Mesendoderm (in vitro differentiated cells): ENCODE measurements around the gene INVS.

ENCODE experiments used
- DNase-seq: peaks from one replicate; pipeline ENCODE4 v3.0.0; 2013
- H2AK5ac ChIP-seq: 2 replicates; pipeline ENCODE4 v1.6.1; 2013; ENCODE audit warnings: low read length, inconsistent platforms
- H2BK120ac ChIP-seq: 2 replicates; pipeline ENCODE4 v1.6.1; 2013; ENCODE audit warnings: low read depth, mild to moderate bottlenecking, low read length, moderate library complexity, mixed read lengths
- H2BK15ac ChIP-seq: replicated peaks from 2 replicates; pipeline ENCODE4 v1.6.1; 2013; ENCODE audit warnings: low read depth, mild to moderate bottlenecking, moderate library complexity
- H2BK5ac ChIP-seq: 2 replicates; pipeline ENCODE4 v1.6.1; 2013; ENCODE audit warnings: low read length, inconsistent platforms
- H3K18ac ChIP-seq: 2 replicates; pipeline ENCODE4 v1.6.1; 2013; ENCODE audit warnings: mild to moderate bottlenecking, low read length, mixed read lengths
- H3K23ac ChIP-seq: one replicate; pipeline ENCODE4 v1.6.1; 2013; ENCODE audit warnings: low read length
- H3K27ac ChIP-seq: 2 replicates; pipeline ENCODE4 v1.5.1; 2013; ENCODE audit warnings: low read depth, mild to moderate bottlenecking, inconsistent platforms, low read length, moderate library complexity
- H3K27me3 ChIP-seq: 2 replicates; pipeline ENCODE4 v1.6.1; 2013; ENCODE audit warnings: low read length, control low read depth, mild to moderate bottlenecking, inconsistent platforms; ENCODE audit not compliant: insufficient read depth, poor library complexity
- H3K36me3 ChIP-seq: 2 replicates; pipeline ENCODE4 v1.6.1; 2013; ENCODE audit warnings: low read length, inconsistent platforms; ENCODE audit not compliant: control insufficient read depth, insufficient read depth
- H3K4ac ChIP-seq: one replicate; pipeline ENCODE4 v1.6.1; 2013; ENCODE audit warnings: low read depth, mild to moderate bottlenecking, low read length, moderate library complexity
- H3K4me1 ChIP-seq: 2 replicates; pipeline ENCODE4 v1.6.1; 2013; ENCODE audit warnings: low read depth, low read length, inconsistent platforms; ENCODE audit not compliant: control insufficient read depth
- H3K4me2 ChIP-seq: 2 replicates; pipeline ENCODE4 v1.6.1; 2013; ENCODE audit warnings: low read length
- H3K4me3 ChIP-seq: 2 replicates; pipeline ENCODE4 v1.5.1; 2013; ENCODE audit warnings: mild to moderate bottlenecking, low read length
- H3K56ac ChIP-seq: one replicate; pipeline ENCODE4 v1.6.1; 2013; ENCODE audit warnings: low read length
- H3K79me1 ChIP-seq: 2 replicates; pipeline ENCODE4 v1.6.1; 2013; ENCODE audit warnings: low read length, inconsistent platforms
- H3K79me2 ChIP-seq: 2 replicates; pipeline ENCODE4 v1.6.1; 2013; ENCODE audit warnings: mild to moderate bottlenecking, low read length; ENCODE audit not compliant: control insufficient read depth, insufficient read depth
- H3K9ac ChIP-seq: 2 replicates; pipeline ENCODE4 v1.6.1; 2013; ENCODE audit warnings: low read length, inconsistent platforms
- H4K5ac ChIP-seq: one replicate; pipeline ENCODE4 v1.6.1; 2013; ENCODE audit warnings: low read length
- H4K8ac ChIP-seq: one replicate; pipeline ENCODE4 v1.6.1; 2013; ENCODE audit warnings: low read depth, mild to moderate bottlenecking, control low read depth, low read length, moderate library complexity
- WGBS: extraction: QIAGEN DNeasy Blood & Tissue Kit; methylation state at CpG from one replicate; pipeline ENCODE4 v1.1.7; 2013; ENCODE audit warnings: low lambda C conversion rate, missing lambda C conversion rate; ENCODE audit not compliant: insufficient coverage; ENCODE audit errors: extremely low coverage; 5-methylcytosine and 5-hydroxymethylcytosine counted together

INVS gene

GRCh38 chr9:100193078-100193477, 94.0 kb downstream of the INVS start:
- no peak overlapping the region for H4K8ac ChIP-seq
- H2BK15ac ChIP-seq = no peak overlapping the region
- no peak overlapping the region for H3K4ac ChIP-seq
- H2BK5ac ChIP-seq = no peak overlapping the region
- no peak overlapping the region for H2AK5ac ChIP-seq
- no peak overlapping the region for H3K4me3 ChIP-seq
- no peaks in the 10 kb centered on the region for H3K36me3 ChIP-seq
- H3K4me2 ChIP-seq = no peak overlapping the region
- no peak overlapping the region for H4K5ac ChIP-seq
- no peak overlapping the region for H3K23ac ChIP-seq
- no peak overlapping the region for H3K9ac ChIP-seq
- H2BK120ac ChIP-seq = no peak overlapping the region
- no peak overlapping the region for H3K56ac ChIP-seq
- no peak overlapping the region for H3K18ac ChIP-seq
- H3K79me2 ChIP-seq = no peaks in the 10 kb centered on the region
- no CpG with 5 or more reads among the region's 3 CpGs for WGBS
- no peaks in the 10 kb centered on the region for H3K79me1 ChIP-seq
- H3K27ac ChIP-seq = no peak overlapping the region
- no peak for DNase-seq
- no peaks in the 10 kb centered on the region for H3K27me3 ChIP-seq
- H3K4me1 ChIP-seq = peaks cover 1% of the 10 kb centered on the region

GRCh38 chr9:100196215-100196614, 97.2 kb downstream of the INVS start:
- Histone ChIP-seq H3K4ac (no peak overlapping the region), H3K18ac (no peak overlapping the region), H2BK120ac (no peak overlapping the region), H2BK15ac (no peak overlapping the region), H3K4me1 (peaks cover 1% of the 10 kb centered on the region), H3K9ac (no peak overlapping the region), H3K79me2 (no peaks in the 10 kb centered on the region), H3K79me1 (no peaks in the 10 kb centered on the region), H3K36me3 (no peaks in the 10 kb centered on the region), H3K23ac (no peak overlapping the region), H4K8ac (no peak overlapping the region), H2AK5ac (no peak overlapping the region), H4K5ac (no peak overlapping the region), H3K4me2 (no peak overlapping the region), H3K4me3 (no peak overlapping the region), H2BK5ac (no peak overlapping the region), H3K56ac (no peak overlapping the region), H3K27me3 (no peaks in the 10 kb centered on the region), H3K27ac (no peak overlapping the region)
- peak; percentile 93 for DNase-seq
- WGBS = no CpG with 5 or more reads among the region's 3 CpGs

- Histone ChIP-seq H4K8ac (no peak overlapping the region), H4K5ac (no peak overlapping the region), H2BK5ac (no peak overlapping the region), H2AK5ac (no peak overlapping the region), H3K4me3 (no peak overlapping the region), H3K18ac (no peak overlapping the region), H3K79me2 (no peaks in the 10 kb centered on the region), H3K27ac (no peak overlapping the region), H3K56ac (no peak overlapping the region), H3K79me1 (no peaks in the 10 kb centered on the region), H3K9ac (no peak overlapping the region), H2BK15ac (no peak overlapping the region), H2BK120ac (no peak overlapping the region), H3K27me3 (no peaks in the 10 kb centered on the region), H3K4me1 (peaks cover 1% of the 10 kb centered on the region), H3K23ac (no peak overlapping the region), H3K36me3 (no peaks in the 10 kb centered on the region), H3K4me2 (no peak overlapping the region), H3K4ac (peak overlapping the region; percentile 36)
- peak; percentile 86 for DNase-seq
- WGBS = no CpG with 5 or more reads among the region's 1 CpG
Measured at GRCh38 chr9:100196828-100197227, 97.8 kb downstream of the INVS start.

GRCh38 chr9:100197553-100197952, 98.5 kb downstream of the INVS start:
- no peak overlapping the region for H3K56ac ChIP-seq
- no peak overlapping the region for H4K8ac ChIP-seq
- peak; percentile 60 for DNase-seq
- no peak overlapping the region for H2BK5ac ChIP-seq
- no peak overlapping the region for H3K9ac ChIP-seq
- H2BK15ac ChIP-seq = no peak overlapping the region
- H4K5ac ChIP-seq = no peak overlapping the region
- H2AK5ac ChIP-seq = no peak overlapping the region
- no peak overlapping the region for H3K23ac ChIP-seq
- no peak overlapping the region for H3K4ac ChIP-seq
- no peaks in the 10 kb centered on the region for H3K36me3 ChIP-seq
- H3K79me1 ChIP-seq = no peaks in the 10 kb centered on the region
- H2BK120ac ChIP-seq = no peak overlapping the region
- H3K79me2 ChIP-seq = no peaks in the 10 kb centered on the region
- no peaks in the 10 kb centered on the region for H3K27me3 ChIP-seq
- H3K4me1 ChIP-seq = peaks cover 1% of the 10 kb centered on the region
- no peak overlapping the region for H3K4me2 ChIP-seq
- no peak overlapping the region for H3K18ac ChIP-seq
- H3K27ac ChIP-seq = no peak overlapping the region
- H3K4me3 ChIP-seq = no peak overlapping the region

- H3K79me1 ChIP-seq = no peaks in the 10 kb centered on the region
- no peak overlapping the region for H3K4me3 ChIP-seq
- H4K5ac ChIP-seq = no peak overlapping the region
- H3K4me2 ChIP-seq = no peak overlapping the region
- no peak overlapping the region for H3K4ac ChIP-seq
- H2AK5ac ChIP-seq = no peak overlapping the region
- H3K79me2 ChIP-seq = no peaks in the 10 kb centered on the region
- H3K23ac ChIP-seq = no peak overlapping the region
- no peaks in the 10 kb centered on the region for H3K27me3 ChIP-seq
- H2BK120ac ChIP-seq = no peak overlapping the region
- no peak overlapping the region for H2BK15ac ChIP-seq
- H3K36me3 ChIP-seq = no peaks in the 10 kb centered on the region
- H3K18ac ChIP-seq = no peak overlapping the region
- H4K8ac ChIP-seq = no peak overlapping the region
- no peak overlapping the region for H3K9ac ChIP-seq
- no peak overlapping the region for H2BK5ac ChIP-seq
- no peak overlapping the region for H3K27ac ChIP-seq
- no peak overlapping the region for H3K56ac ChIP-seq
- no peak for DNase-seq
- peaks cover 2% of the 10 kb centered on the region for H3K4me1 ChIP-seq
Measured at GRCh38 chr9:100202806-100203205, 103.8 kb downstream of the INVS start.

- Histone ChIP-seq H3K4me2 (no peak overlapping the region), H4K5ac (no peak overlapping the region), H3K9ac (no peak overlapping the region), H3K79me1 (no peaks in the 10 kb centered on the region), H2AK5ac (no peak overlapping the region), H3K27me3 (no peaks in the 10 kb centered on the region), H2BK120ac (no peak overlapping the region), H3K56ac (no peak overlapping the region), H3K4me1 (peaks cover 2% of the 10 kb centered on the region), H2BK5ac (no peak overlapping the region), H3K36me3 (no peaks in the 10 kb centered on the region), H3K4ac (no peak overlapping the region), H3K4me3 (no peak overlapping the region), H3K18ac (no peak overlapping the region), H3K27ac (no peak overlapping the region), H3K23ac (no peak overlapping the region), H2BK15ac (no peak overlapping the region), H4K8ac (no peak overlapping the region), H3K79me2 (no peaks in the 10 kb centered on the region)
- WGBS = no CpG with 5 or more reads among the region's 3 CpGs
- DNase-seq = peak; percentile 67
Measured at GRCh38 chr9:100204796-100205195, 105.8 kb downstream of the INVS start.
